ENCODE data around the gene CHST2.

CHST2 gene

DNA sequence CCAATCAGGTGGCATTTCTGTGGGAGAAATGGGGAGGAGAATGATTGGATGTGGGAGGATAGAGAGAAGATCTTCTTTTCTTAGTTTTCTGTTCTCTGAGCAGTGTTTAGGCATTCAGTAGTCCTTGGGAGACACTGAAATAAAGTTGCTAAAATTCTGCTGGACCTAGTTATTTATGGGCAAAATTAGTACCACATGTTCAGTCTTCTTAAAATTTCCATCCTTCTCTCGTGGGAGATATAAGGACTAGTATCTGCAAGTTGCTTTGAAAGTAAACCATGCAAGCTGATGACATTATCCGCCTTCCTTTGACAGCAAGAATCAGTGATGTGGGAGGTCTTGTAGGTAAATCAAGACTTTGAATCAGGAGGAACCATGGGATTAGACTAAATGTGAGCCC lies 19.9 kb upstream of the CHST2 start:
- DNase-seq, result no peak

DNA sequence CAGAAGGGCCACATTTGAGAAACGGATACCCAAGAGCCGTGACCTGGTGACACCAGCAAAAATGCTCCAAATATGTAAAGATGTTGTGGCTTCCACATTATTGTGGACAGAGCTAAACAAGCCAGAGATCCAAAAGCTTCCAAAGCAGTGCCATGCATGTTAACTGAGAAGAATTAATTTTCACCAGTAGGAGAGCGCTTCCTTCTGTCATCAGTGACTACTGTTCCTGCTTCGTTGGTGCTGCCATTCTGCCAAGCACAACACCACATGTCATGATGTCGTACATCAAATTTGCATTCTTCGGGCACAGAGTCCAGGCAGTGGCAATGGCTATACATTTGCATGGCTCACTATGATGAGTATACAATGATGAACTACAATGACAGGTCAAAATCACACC lies 19.1 kb upstream of the CHST2 start:
- no peak for DNase-seq

DNA sequence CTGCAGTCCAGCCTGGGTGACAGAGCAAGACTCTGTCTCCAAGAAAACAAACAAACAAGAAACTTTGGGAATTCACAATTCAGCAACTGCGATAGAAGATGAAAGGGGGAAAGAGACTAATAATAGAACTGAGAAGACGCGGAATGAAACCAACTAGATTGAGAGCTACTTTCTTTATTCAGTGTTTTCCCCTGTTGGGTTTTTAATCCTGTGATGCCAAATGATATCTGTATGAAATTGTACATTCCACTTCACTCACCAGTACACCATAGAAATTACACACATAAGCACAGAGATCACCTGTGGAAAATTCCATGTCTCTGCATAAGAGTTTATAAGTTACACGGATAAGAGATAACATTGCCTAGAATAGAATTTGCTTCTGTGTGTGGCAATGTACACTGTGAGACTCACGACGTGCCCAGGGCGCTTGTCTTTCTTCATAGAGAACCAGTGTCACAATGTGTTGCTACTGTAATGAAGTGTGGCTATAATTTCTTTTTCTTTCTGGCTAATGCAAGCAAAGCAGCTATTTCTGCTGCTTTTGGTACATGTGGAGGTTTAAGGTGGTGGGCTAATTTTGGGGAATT lies 17.7 kb upstream of the CHST2 start:
- no peak for DNase-seq

DNA sequence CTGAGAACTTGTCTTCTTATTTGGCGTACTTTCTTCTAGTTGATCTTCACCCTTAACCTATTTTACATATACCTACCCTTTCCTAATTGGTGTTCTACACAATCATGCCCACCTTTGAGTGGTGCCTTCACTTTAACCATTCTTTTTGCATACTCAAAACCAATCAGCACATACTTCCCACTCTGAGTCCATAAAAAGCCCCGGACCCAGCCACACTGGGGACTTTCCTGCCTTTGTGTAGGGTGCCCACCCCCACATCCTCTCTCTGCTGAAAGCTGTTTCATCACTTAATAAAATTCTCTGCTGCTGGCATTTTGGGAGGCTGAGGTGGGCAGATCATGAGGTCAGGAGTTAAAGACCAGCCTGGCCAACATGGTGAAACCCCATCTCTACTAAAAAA lies 15.9 kb upstream of the CHST2 start:
- DNase-seq, result no peak

DNA sequence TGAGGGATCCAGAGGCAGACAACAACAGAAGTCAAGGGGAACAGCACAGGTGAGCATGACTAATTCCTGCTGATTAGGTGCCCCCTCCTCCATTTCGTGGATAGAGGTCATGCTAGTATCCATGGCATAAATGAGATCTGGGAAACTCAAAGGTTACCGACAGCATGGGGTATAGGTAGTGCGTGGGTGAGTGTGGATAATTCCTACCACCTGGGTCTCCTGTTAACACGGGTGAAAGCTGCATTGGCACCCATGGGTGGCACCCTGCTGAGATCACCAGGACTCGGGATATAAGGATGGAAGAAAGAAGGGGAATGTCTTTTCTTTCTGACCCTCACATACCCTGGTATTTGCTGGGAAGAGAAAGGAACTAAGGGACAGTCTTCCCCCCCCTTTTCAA lies 14.4 kb upstream of the CHST2 start:
- DNase-seq, result no peak

DNA sequence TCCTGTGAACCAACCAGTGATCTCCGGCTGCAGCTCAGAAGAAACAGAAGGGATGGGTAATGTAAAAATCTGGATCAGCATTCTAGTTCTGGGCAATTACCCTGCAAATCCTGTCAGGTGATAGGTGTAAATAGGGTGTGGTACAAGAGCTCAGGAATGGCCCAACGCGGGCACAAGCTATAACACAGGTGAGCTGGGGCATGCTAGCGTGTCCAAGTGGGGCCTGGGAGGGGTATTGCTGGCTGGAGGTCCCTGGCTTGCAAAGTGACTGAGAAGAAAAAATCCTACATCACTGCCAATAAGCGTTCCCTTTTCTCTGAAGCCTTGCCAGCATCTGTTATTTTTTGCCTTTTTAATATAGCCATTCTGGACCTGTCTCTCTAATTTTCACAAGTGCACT lies 9.7 kb upstream of the CHST2 start:
- DNase-seq, result no peak

DNA sequence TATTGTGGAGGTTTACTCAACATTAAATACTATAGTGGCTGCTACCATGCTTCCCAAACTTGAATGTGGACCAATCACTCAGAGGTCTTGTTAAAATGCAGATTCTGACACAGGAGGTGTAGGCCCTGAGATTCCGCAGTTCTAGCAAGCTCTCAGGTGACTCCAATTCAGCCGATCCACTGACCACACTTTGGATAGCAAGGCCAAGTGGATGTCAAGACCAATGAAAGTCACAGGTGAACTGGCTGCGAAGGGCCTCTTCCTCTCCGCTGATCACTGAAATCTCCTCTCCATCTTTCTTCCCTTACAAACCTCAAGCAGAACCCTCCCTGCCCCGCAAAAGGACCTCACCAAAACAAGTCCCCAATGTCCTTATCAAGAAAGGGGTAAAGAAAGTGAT lies 9.2 kb upstream of the CHST2 start:
- no peak for DNase-seq

DNA sequence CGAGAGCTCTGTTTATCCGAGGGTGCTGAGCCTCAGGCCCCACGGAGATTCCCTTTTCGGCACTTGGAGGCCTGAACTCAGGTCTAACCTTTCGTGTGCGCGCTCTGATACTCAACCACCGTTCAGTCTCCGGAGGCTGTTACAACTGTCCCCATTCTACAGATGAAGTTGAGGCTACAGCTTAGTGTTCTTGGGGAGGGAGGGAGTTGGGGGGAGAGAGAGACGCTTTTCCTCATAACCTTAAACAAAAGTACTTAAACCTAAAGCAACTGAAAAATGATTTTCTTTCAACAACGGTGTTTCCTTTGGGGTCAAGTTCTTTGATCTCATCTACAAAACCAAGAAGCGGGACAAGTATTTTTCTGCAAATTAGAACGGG lies 952 bp upstream of the CHST2 start:
- DNase-seq, result no peak

DNA sequence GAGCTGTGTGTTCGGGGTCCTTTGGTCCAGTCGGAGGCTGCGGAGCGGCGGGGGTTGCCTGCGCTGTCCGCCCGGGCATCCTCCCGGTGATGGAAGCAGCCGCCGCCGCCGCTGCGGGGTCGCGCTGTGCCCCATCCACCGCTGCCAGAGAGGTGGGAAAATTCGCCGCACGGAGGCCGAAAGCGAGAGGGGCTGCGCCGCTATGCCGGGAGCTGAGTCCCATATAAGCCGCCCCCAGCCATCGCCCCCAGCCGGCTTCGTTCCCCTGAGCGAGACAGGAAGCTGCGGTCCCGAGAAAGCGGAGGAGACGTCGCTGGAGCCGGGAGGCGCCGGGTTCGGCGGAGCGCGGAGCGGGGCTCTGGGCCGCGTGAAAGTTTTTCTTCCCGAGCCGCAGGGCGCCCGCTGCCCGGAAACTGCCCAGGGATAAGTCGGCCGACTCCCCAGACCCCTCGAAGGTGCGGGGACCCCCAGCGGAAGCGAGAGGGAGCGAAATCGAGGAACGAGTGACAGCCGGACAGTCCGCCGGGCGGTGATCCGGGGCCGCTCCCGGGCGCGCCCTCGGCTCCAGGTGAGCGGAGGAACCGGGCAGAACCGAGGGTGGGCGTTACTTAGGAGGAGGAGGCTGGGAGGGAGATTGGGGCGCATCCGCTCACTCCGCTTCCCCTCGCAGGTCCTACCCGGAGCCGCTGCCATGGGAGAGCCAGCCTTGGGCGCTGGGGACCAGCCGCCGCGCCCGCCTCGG lies 574 bp downstream of the CHST2 start:
- peak; percentile 35 to 63 for DNase-seq

DNA sequence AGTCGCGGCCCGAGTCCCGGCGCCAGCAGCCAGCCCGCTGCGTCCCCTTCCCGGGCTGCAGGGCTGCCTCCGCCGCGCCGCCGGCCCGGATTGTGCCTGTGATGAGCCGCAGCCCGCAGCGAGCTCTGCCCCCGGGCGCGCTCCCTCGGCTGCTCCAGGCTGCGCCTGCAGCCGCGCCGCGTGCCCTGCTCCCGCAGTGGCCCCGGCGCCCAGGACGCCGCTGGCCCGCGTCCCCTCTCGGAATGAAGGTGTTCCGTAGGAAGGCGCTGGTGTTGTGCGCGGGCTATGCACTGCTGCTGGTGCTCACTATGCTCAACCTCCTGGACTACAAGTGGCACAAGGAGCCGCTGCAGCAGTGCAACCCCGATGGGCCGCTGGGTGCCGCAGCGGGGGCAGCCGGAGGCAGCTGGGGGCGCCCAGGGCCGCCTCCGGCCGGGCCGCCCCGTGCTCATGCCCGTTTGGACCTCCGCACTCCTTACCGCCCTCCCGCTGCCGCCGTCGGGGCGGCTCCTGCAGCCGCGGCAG lies 1.2 kb downstream of the CHST2 start:
- DNase-seq, result no peak

DNA sequence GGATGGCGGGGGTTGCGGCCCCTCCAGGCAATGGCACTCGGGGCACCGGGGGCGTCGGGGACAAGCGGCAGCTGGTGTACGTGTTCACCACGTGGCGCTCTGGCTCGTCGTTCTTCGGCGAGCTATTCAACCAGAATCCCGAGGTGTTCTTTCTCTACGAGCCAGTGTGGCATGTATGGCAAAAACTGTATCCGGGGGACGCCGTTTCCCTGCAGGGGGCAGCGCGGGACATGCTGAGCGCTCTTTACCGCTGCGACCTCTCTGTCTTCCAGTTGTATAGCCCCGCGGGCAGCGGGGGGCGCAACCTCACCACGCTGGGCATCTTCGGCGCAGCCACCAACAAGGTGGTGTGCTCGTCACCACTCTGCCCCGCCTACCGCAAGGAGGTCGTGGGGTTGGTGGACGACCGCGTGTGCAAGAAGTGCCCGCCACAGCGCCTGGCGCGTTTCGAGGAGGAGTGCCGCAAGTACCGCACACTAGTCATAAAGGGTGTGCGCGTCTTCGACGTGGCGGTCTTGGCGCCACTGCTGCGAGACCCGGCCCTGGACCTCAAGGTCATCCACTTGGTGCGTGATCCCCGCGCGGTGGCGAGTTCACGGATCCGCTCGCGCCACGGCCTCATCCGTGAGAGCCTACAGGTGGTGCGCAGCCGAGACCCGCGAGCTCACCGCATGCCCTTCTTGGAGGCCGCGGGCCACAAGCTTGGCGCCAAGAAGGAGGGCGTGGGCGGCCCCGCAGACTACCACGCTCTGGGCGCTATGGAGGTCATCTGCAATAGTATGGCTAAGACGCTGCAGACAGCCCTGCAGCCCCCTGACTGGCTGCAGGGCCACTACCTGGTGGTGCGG lies 1.9 kb downstream of the CHST2 start:
- no peak for DNase-seq

DNA sequence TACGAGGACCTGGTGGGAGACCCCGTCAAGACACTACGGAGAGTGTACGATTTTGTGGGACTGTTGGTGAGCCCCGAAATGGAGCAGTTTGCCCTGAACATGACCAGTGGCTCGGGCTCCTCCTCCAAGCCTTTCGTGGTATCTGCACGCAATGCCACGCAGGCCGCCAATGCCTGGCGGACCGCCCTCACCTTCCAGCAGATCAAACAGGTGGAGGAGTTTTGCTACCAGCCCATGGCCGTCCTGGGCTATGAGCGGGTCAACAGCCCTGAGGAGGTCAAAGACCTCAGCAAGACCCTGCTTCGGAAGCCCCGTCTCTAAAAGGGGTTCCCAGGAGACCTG lies 2.5 kb downstream of the CHST2 start:
- DNase-seq, result no peak

DNA sequence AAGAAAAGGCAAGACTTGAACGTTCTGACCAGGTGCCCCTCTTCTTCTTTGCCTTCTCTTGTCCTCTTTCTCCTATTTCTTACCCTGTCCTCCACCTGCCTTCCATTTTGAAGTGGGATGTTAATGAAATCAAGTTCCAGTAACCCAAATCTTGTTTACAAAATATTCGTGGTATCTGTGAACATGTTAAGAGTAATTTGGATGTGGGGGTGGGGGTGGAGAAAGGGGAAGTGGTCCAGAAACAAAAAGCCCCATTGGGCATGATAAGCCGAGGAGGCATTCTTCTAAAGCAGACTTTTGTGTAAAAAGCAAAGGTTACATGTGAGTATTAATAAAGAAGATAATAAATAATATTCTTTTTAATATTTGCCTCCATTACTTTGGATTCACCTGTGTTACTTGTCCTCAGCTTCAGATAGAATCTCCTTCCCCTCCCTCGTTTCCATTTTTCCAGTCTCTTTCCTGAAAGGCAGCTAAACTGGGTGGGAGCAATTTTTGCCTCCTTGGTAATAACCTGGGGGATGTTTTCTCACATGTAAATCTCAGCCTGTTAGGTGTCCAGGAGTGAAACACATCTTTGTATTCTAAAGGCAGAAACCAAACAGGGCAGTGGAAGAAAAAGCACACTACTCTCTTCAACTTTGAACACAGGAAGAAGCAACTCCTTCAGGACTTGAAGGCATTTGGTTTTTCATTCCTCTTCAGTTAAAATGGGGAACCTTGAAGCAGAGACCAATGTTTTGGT lies 3.2 kb downstream of the CHST2 start:
- no peak for DNase-seq

DNA sequence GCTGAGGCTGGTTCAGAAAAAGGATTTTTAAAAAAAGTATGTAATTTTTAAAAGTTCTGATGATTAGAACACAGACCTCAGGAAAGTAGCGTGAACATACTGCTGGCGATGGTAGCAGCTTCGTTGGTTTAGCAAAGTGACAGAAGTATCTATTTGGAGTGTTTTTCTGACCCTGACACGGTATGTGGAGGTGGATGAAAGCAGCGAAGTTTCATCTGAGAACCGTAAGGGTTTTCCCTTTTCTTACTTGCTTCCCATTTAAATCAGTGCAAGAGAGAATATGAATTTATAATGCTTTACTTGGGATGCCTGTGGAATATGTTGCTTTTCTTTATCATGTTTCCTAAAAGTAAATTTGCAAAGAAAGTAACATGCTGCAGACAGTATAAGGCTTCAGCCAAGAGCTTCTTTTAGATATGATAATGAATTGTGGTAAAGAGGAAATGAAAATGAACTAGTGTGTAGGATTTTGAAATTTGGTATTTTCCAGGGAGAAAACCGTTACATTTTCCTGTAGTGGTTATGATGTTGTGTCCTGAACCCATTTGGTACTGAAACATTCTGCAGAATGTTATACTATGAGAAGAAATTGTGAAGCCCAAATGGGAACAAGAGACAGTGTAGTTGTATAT lies 3.9 kb downstream of the CHST2 start:
- no peak for DNase-seq

DNA sequence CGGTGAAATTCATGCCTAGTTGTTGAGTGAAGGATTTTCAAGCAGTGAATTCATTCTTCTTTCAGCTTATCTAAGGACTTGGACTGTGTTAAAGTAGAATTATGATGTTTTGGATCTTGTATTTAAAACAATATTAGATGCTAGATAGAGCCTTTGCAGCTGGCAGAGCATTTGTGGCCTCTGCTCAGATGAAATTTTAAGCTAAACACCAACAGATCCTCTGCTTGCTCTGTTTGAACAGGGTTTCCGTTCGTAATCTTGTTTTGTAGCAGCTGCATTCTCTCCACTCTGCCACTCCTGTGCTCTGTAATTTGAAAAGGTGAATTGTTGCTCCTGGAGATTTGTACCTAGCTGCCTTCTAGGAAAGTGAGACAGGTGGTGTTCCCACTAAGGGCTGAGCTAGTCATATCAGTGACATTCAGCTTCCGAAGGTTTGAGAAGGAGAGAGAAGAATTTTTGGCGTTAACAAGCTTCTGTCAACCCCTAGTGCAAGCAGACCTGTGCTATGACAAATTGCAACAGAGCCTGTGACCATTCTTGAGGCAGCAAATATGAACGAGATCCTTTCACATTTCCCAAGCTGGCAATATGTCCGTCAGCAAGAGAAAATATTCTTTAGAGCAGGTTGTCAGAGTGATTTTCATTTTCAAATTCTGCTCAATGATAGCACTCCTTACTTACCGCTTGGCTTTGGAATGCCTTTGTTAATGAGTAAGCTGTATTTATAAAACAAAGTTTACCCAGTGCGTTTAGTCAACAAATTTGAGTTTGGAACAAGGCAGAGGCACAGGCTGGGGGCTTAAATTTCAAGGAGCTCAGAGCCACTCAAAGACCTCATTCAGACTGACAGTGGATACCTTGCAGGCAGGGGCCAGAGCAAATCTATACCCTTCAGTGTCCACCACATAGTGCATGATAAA lies 5.3 kb downstream of the CHST2 start:
- peak; percentile 43 to 73 for DNase-seq

DNA sequence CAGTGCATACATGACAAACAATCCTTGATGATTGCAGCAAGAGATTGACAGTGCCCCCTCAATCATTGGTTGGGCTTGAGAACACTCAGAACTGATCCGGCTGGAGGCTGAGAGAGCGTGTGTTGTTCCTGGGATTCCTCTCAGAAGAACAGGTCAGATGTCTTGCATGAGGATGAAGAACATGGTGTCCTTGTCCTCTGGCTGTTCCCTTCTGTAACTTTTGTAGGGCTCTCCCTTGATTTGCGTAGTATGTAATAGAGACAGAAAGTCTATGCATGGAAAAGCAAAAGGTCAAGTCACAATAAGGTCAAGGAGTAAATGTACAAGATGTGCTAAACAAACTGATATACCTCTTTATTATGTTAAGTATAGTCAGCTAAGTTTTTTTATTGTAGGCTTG lies 8.2 kb downstream of the CHST2 start:
- no peak for DNase-seq

DNA sequence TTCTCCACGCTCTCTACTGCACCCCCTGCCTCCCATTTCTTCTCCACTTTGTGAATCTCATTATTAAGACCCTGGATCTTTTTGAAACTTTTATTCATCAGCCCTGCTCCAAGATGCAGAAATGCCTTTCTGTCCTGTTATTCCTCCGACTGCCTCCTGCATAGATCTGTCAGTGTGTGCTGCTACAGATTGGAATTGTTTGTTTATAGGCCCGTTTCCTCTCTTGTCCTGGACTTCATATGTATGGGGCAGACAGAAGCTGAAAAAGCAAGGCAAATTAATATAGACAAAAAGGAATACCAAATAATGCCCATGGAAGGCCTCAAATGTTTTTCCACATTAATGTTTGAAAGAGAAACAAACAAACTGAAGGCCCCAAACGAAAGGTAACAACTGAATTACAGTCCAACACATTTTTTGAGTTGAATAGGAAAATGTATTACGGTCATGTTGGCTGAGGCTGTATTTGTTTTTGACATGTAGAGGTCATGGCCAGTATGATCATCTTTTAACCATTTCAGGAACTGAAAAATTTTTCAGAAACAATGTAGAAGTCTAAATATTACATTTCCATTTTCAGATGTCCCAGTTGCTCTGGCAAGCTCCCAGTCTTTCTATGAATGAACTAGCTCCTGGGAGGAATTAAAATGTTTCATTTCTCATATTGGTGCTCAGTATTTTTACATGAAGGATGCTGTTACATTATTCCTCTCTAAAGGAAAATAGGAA lies 8.8 kb downstream of the CHST2 start:
- DNase-seq, result no peak

DNA sequence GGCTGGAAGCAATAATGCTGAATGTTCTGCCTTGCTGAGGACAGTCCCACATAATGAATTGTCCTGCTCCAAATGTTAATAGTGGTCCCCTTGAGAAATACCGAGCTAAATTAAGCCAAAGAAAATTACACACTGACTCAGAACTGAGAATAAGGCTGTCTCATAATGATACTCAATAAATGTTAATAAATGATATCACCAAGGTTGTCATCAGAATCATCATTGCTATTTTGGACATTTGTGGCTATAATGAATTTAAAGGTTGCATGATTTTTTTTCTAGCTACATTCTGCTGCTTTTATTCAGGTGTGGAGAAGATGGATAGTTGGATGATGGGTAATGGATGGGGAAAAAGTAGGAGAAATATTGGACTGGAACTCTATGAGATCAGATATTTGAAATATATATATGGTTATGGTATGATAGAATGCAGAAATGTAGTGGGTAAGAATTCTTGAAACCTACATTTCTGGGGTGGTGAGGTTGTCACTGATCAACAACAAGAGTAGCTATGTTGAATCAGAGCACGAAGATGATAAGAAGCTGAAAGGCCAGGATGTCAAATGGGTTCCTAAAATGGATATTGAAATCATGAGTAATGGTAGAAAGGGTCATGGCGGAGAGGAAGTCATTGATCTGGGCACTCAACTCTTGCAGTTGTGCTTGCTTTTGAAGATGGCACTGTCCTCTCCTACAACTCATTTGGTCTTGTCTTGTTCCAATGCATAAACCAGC lies 12.8 kb downstream of the CHST2 start:
- no peak for DNase-seq

DNA sequence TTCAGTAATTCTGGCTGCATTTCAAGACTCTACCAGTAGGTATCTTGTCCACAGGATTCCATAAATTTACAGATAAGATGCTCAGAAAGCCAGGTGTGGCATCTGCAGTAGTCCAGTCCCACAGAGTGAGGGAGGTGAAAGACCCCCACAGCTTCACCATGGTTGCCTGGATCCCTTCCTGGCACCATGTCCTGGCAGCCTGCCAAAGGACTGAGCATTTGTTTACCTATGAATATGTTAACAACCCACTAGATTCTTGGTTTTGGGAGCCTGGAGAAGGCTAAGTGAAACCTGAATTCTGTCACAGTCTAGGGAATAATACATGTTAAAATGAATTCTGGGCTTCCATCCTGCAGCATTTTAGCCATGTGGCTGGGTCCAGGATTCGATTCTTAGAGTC lies 14.9 kb downstream of the CHST2 start:
- DNase-seq, result peak; percentile 90 to 96

DNA sequence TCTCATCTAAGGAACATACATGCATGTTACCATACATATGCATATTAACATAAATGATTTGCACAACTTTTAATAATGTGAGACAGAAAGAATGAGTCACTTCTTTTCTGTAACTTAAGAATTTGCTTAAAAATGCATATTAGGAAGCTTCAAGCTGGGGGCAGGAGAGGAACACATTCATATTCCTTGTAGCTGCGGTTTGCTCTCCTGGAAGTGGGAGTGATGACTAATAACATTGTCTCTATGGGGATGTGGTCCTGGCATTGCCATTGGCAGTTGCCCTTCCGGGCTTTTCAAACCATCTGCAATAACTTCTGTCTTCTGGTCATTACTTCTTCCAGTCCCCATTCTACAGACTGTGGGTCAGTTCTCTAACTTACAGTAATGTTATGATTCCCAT lies 15.6 kb downstream of the CHST2 start:
- DNase-seq, result peak in 1 of 2 experiments; percentile 15

Measured in NCI-H2081 (cell line).